ENCODE data around the gene OR4D1. TPM values are rescaled to one million over a fixed set of nuclear protein-coding genes. Genes with fewer than 3 reads are reported as not detected.

The OR4D1 gene
- total and polyA plus RNA-seq, 2 of the 8 experiments (the other 6 are each of a cell fraction or from before 2014, with no cell fraction given) = 0.32 to 0.39 TPM

- TF ChIP-seq RNF2 (IDR thresholded peaks at IDR 0.05; ENCODE audit: borderline replicate concordance, low read depth, low read length, missing control alignments, poor library complexity, severe bottlenecking) (no peak), CBX8 (IDR thresholded peaks at IDR 0.05; ENCODE audit: borderline replicate concordance, low read depth, low read length) (no peak)
These were observed 37.0 kb downstream of the OR4D1 start (continued) for GRCh38 chr17:58184986-58185761.

Measured in H1 (cell line).